Lower leg skin (tissue), 3 donors: ENCODE data around the gene FGF12.

Source experiments
- CTCF ChIP-seq, 3 donors: fragments of 450-650 bp; IDR thresholded peaks; one replicate each; pipeline ENCODE4 v1.5.1; 2016; ENCODE audit warnings: antibody characterized with exemption in 3 of 3, mild to moderate bottlenecking in 3 of 3, moderate library complexity in 2 of 3
- POLR2A ChIP-seq, 2 donors: fragments of 450-650 bp; IDR thresholded peaks; one replicate each; pipeline ENCODE4 v1.6.1; 2016 to 2017; ENCODE audit warnings: antibody characterized with exemption in 2 of 2, mild to moderate bottlenecking in 1 of 2, moderate library complexity in 1 of 2

- no peak for TF ChIP-seq CTCF (IDR thresholded peaks at IDR 0.05)
- TF ChIP-seq POLR2A (IDR thresholded peaks at IDR 0.05) = no peak
Observed at GRCh38 chr3:192279664-192280063, 447.7 kb downstream of the FGF12 start.
